HG03135 (cell line): ENCODE measurements around the gene PRKRA.
"Not testable (repeated sequence)": the region's sequence is repeated elsewhere in the genome, so short reads cannot be mapped to it uniquely, and the experiment has no call there.

Experiments used
- ATAC-seq: cut with Tn5 transposase; IDR thresholded peaks from one replicate; pipeline ENCODE4 v1.9.1; 2021; ENCODE audit warnings: mild to moderate bottlenecking, moderate library complexity; ENCODE audit not compliant: unreplicated experiment

Gene PRKRA

GRCh38 chr2:178450774-178451525 lies at the start of gene PRKRA, which contains the start of gene PJVK:
Gene PRKRA (minus strand): TSS chr2:178451175. CDS start chr2:178451030, 145 bp downstream.
Gene PJVK (plus strand): TSS chr2:178451378. CDS start chr2:178453410, 2,032 bp downstream.
- peak; percentile 86 for ATAC-seq

- ATAC-seq: no peak
Measured at GRCh38 chr2:178499640-178500039, 48.7 kb upstream of the PRKRA start.

GRCh38 chr2:178498137-178498536 lies 47.2 kb upstream of the PRKRA start:
- no peak for ATAC-seq

GRCh38 chr2:178496049-178496448 lies 45.1 kb upstream of the PRKRA start:
- ATAC-seq: no peak

- ATAC-seq: no peak
Measured at GRCh38 chr2:178491612-178492011, 40.6 kb upstream of the PRKRA start.

- ATAC-seq: no peak
Measured at GRCh38 chr2:178485356-178485755, 34.4 kb upstream of the PRKRA start.

- no peak for ATAC-seq
Measured at GRCh38 chr2:178484245-178485041, 33.5 kb upstream of the PRKRA start.

GRCh38 chr2:178482437-178482836 lies 31.5 kb upstream of the PRKRA start:
- peak; percentile 40 for ATAC-seq

GRCh38 chr2:178480227-178481181 lies 29.5 kb upstream of the PRKRA start, which contains the start of gene PLEKHA3:
Gene PLEKHA3 (plus strand): TSS chr2:178480457. CDS start chr2:178480870, 413 bp downstream.
- ATAC-seq: peak; percentile 57

- no peak for ATAC-seq
Measured at GRCh38 chr2:178479758-178480226, 28.8 kb upstream of the PRKRA start.

GRCh38 chr2:178479275-178479616 lies 28.3 kb upstream of the PRKRA start:
- ATAC-seq: no peak

- peak; percentile 47 for ATAC-seq
Measured at GRCh38 chr2:178478439-178479274, 27.7 kb upstream of the PRKRA start, which contains the start of gene FKBP7. Gene FKBP7 (minus strand): TSS chr2:178478600. CDS start chr2:178478499, 101 bp downstream.

- ATAC-seq: no peak
Measured at GRCh38 chr2:178478130-178478438, 27.1 kb upstream of the PRKRA start.

- no peak for ATAC-seq
Measured at GRCh38 chr2:178477443-178478129, 26.6 kb upstream of the PRKRA start.

GRCh38 chr2:178476477-178476876 lies 25.5 kb upstream of the PRKRA start:
- no peak for ATAC-seq

- no peak for ATAC-seq
Measured at GRCh38 chr2:178474560-178474959, 23.6 kb upstream of the PRKRA start.

- ATAC-seq: no peak
Measured at GRCh38 chr2:178473931-178474330, 23.0 kb upstream of the PRKRA start.

GRCh38 chr2:178473373-178473772 lies 22.4 kb upstream of the PRKRA start:
- ATAC-seq: no peak

- not testable (repeated sequence) for ATAC-seq
Measured at GRCh38 chr2:178471313-178471712, 20.3 kb upstream of the PRKRA start.
